PC-9 (cell line): ENCODE results near the gene TLE5.

Experiments used
- CTCF ChIP-seq: fragments of 200-600 bp; sonication (generic); conservative IDR thresholded peaks from 2 replicates; pipeline ENCODE4 v1.6.1; 2017; ENCODE audit warnings: mixed run types, antibody characterized with exemption, mild to moderate bottlenecking, moderate library complexity
- EZH2 ChIP-seq: fragments of 200-600 bp; sonication (generic); IDR thresholded peaks from 2 replicates; pipeline ENCODE4 v1.8.0; 2017; ENCODE audit warnings: antibody characterized with exemption, low read depth

- TF ChIP-seq EZH2 (no peak), CTCF (no peak)
Observed at GRCh38 chr19:3055741-3056416, 6.4 kb downstream of the TLE5 start.
